MG63 (cell line): Measurements from ENCODE around the gene CTTN. TPM values are rescaled to one million over a fixed set of nuclear protein-coding genes. Genes with fewer than 3 reads are reported as not detected.
"Not testable (repeated sequence)": the region's sequence is repeated elsewhere in the genome, so short reads cannot be mapped to it uniquely, and the experiment has no call there.

ENCODE experiments used
- DNase-seq: peaks from one replicate; pipeline ENCODE4 v3.0.0-alpha.2; 2020
- H3K27me3 ChIP-seq: fragments of 250-450 bp; sonication (Bioruptor Pico); 2 replicates; pipeline ENCODE4 v1.5.1; 2020; ENCODE audit warnings: mild to moderate bottlenecking, moderate library complexity
- H3K36me3 ChIP-seq: fragments of 250-450 bp; sonication (Bioruptor Pico); 2 replicates; pipeline ENCODE4 v1.5.1; 2020; ENCODE audit warnings: mild to moderate bottlenecking, moderate library complexity
- H3K4me3 ChIP-seq: fragments of 250-450 bp; sonication (Bioruptor Pico); 2 replicates; pipeline ENCODE4 v1.5.1; 2020; ENCODE audit warnings: mild to moderate bottlenecking, moderate library complexity
- H3K9me3 ChIP-seq: fragments of 250-450 bp; sonication (Bioruptor Pico); 2 replicates; pipeline ENCODE4 v1.5.1; 2020; ENCODE audit warnings: mild to moderate bottlenecking, moderate library complexity
- total RNA-seq: library from RNA; depleted of rRNA; stranded (reverse); fragments of >200 nt; shearing (Covaris generic); gene quantifications from 2 replicates; pipeline ENCODE4 v1.2.3, GENCODE V29; 2014; ENCODE audit warnings: low replicate concordance

Gene CTTN
- total RNA-seq, 1 experiment from 2014 or later = 153 TPM

- DNase-seq = peak; percentile 95
- no peaks in the 10 kb centered on the region for H3K9me3 ChIP-seq
- H3K36me3 ChIP-seq = peaks cover 28% of the 10 kb centered on the region
- H3K27me3 ChIP-seq = no peaks in the 10 kb centered on the region
- peak overlapping the region; percentile 85 for H3K4me3 ChIP-seq
Observed at GRCh38 chr11:70399681-70400112, 1.4 kb downstream of the CTTN start.

GRCh38 chr11:70400643-70401042 lies 2.3 kb downstream of the CTTN start:
- Histone ChIP-seq H3K4me3 (no peak overlapping the region), H3K27me3 (no peaks in the 10 kb centered on the region), H3K36me3 (peaks cover 33% of the 10 kb centered on the region), H3K9me3 (no peaks in the 10 kb centered on the region)
- DNase-seq = no peak

GRCh38 chr11:70402016-70402415 lies 3.7 kb downstream of the CTTN start:
- Histone ChIP-seq H3K36me3 (peaks cover 43% of the 10 kb centered on the region), H3K9me3 (no peaks in the 10 kb centered on the region), H3K4me3 (no peak overlapping the region), H3K27me3 (no peaks in the 10 kb centered on the region)
- no peak for DNase-seq

- no peak for DNase-seq
Observed at GRCh38 chr11:70402685-70403084, 4.4 kb downstream of the CTTN start.

GRCh38 chr11:70404244-70404643 lies 5.9 kb downstream of the CTTN start:
- Histone ChIP-seq H3K27me3 (no peaks in the 10 kb centered on the region), H3K4me3 (no peak overlapping the region), H3K9me3 (no peaks in the 10 kb centered on the region), H3K36me3 (peaks cover 65% of the 10 kb centered on the region)
- DNase-seq = no peak

More at GRCh38 chr11:70402685-70403084, 4.4 kb downstream of the CTTN start:
- H3K4me3 ChIP-seq = no peak overlapping the region
- H3K9me3 ChIP-seq = no peaks in the 10 kb centered on the region
- no peaks in the 10 kb centered on the region for H3K27me3 ChIP-seq
- peaks cover 49% of the 10 kb centered on the region for H3K36me3 ChIP-seq

- DNase-seq = no peak
- Histone ChIP-seq H3K27me3 (no peaks in the 10 kb centered on the region), H3K36me3 (peaks cover 75% of the 10 kb centered on the region), H3K4me3 (no peak overlapping the region), H3K9me3 (no peaks in the 10 kb centered on the region)
Observed at GRCh38 chr11:70405679-70406395, 7.5 kb downstream of the CTTN start.

- H3K4me3 ChIP-seq = no peak overlapping the region
- H3K36me3 ChIP-seq = peaks cover 83% of the 10 kb centered on the region
- no peak for DNase-seq
- H3K27me3 ChIP-seq = no peaks in the 10 kb centered on the region
- no peaks in the 10 kb centered on the region for H3K9me3 ChIP-seq
Observed at GRCh38 chr11:70407121-70407520, 8.8 kb downstream of the CTTN start.

- H3K36me3 ChIP-seq = peaks cover 87% of the 10 kb centered on the region
- H3K4me3 ChIP-seq = no peak overlapping the region
- H3K9me3 ChIP-seq = no peaks in the 10 kb centered on the region
- no peak for DNase-seq
- H3K27me3 ChIP-seq = no peaks in the 10 kb centered on the region
Observed at GRCh38 chr11:70407814-70408213, 9.5 kb downstream of the CTTN start.

- not testable (repeated sequence) for DNase-seq
- H3K36me3 ChIP-seq = peaks cover 92% of the 10 kb centered on the region
Observed at GRCh38 chr11:70408326-70408725, 10.0 kb downstream of the CTTN start.

GRCh38 chr11:70409437-70409836 lies 11.1 kb downstream of the CTTN start:
- H3K36me3 ChIP-seq = peaks cover 93% of the 10 kb centered on the region

More at GRCh38 chr11:70408326-70408725, 10.0 kb downstream of the CTTN start:
- H3K9me3 ChIP-seq, H3K27me3 ChIP-seq, H3K4me3 ChIP-seq: not testable (repeated sequence)

GRCh38 chr11:70409871-70410270 lies 11.5 kb downstream of the CTTN start:
- H3K9me3 ChIP-seq = no peaks in the 10 kb centered on the region
- H3K4me3 ChIP-seq = no peak overlapping the region
- H3K36me3 ChIP-seq = peaks cover 93% of the 10 kb centered on the region
- H3K27me3 ChIP-seq = no peaks in the 10 kb centered on the region
- DNase-seq = no peak

More at GRCh38 chr11:70409437-70409836, 11.1 kb downstream of the CTTN start:
- Histone ChIP-seq H3K27me3 (no peaks in the 10 kb centered on the region), H3K4me3 (no peak overlapping the region), H3K9me3 (no peaks in the 10 kb centered on the region)
- no peak for DNase-seq

GRCh38 chr11:70410276-70411205 lies 12.2 kb downstream of the CTTN start:
- DNase-seq = no peak
- Histone ChIP-seq H3K36me3 (peaks cover 91% of the 10 kb centered on the region), H3K27me3 (no peaks in the 10 kb centered on the region), H3K9me3 (no peaks in the 10 kb centered on the region), H3K4me3 (no peak overlapping the region)

- DNase-seq = no peak
Observed at GRCh38 chr11:70411713-70412452, 13.6 kb downstream of the CTTN start.

GRCh38 chr11:70413151-70413550 lies 14.8 kb downstream of the CTTN start:
- Histone ChIP-seq H3K36me3 (peaks cover 87% of the 10 kb centered on the region), H3K9me3 (no peaks in the 10 kb centered on the region), H3K27me3 (no peaks in the 10 kb centered on the region), H3K4me3 (no peak overlapping the region)
- no peak for DNase-seq

More at GRCh38 chr11:70411713-70412452, 13.6 kb downstream of the CTTN start:
- no peaks in the 10 kb centered on the region for H3K9me3 ChIP-seq
- H3K4me3 ChIP-seq = no peak overlapping the region
- no peaks in the 10 kb centered on the region for H3K27me3 ChIP-seq
- peaks cover 91% of the 10 kb centered on the region for H3K36me3 ChIP-seq

GRCh38 chr11:70414341-70415100 lies 16.2 kb downstream of the CTTN start:
- H3K36me3 ChIP-seq = peaks cover 79% of the 10 kb centered on the region
- H3K27me3 ChIP-seq = no peaks in the 10 kb centered on the region
- DNase-seq = no peak
- no peaks in the 10 kb centered on the region for H3K9me3 ChIP-seq
- H3K4me3 ChIP-seq = no peak overlapping the region

- no peak for DNase-seq
- Histone ChIP-seq H3K9me3 (no peaks in the 10 kb centered on the region), H3K4me3 (no peak overlapping the region), H3K27me3 (no peaks in the 10 kb centered on the region), H3K36me3 (peaks cover 79% of the 10 kb centered on the region)
Observed at GRCh38 chr11:70415191-70415590, 16.9 kb downstream of the CTTN start.
